Parathyroid adenoma (tissue), 2 donors: Measurements from ENCODE around the gene PCSK5.

ENCODE experiments used
- H2AFZ ChIP-seq: fragments of 300-600 bp; sonication (generic); one replicate; pipeline ENCODE4 v1.7.0; 2017; ENCODE audit warnings: antibody characterized with exemption, mild to moderate bottlenecking
- H3K27ac ChIP-seq: fragments of 300-600 bp; sonication (generic); one replicate; pipeline ENCODE4 v1.7.0; 2017
- H3K27me3 ChIP-seq: fragments of 300-600 bp; sonication (generic); one replicate; pipeline ENCODE4 v1.7.0; 2017; ENCODE audit warnings: low read length; ENCODE audit not compliant: control insufficient read depth, insufficient read depth
- H3K36me3 ChIP-seq: fragments of 300-600 bp; sonication (generic); one replicate; pipeline ENCODE4 v1.7.0; 2017; ENCODE audit warnings: low read length; ENCODE audit not compliant: control insufficient read depth, insufficient read depth
- H3K4me1 ChIP-seq: fragments of 300-600 bp; sonication (generic); one replicate; pipeline ENCODE4 v1.7.0; 2017; ENCODE audit warnings: control low read depth
- H3K4me2 ChIP-seq: fragments of 300-600 bp; sonication (generic); one replicate; pipeline ENCODE4 v1.7.0; 2017; ENCODE audit warnings: low read length
- H3K4me3 ChIP-seq: fragments of 300-600 bp; sonication (generic); one replicate; pipeline ENCODE4 v1.7.0; 2017; ENCODE audit warnings: low read depth, low read length
- H3K79me2 ChIP-seq: fragments of 300-600 bp; sonication (generic); one replicate; pipeline ENCODE4 v1.7.0; 2017; ENCODE audit warnings: control low read depth
- H3K9ac ChIP-seq: fragments of 300-600 bp; sonication (generic); one replicate; pipeline ENCODE4 v1.7.0; 2017; ENCODE audit warnings: mild to moderate bottlenecking
- H3K9me3 ChIP-seq: fragments of 300-600 bp; sonication (generic); one replicate; pipeline ENCODE4 v1.7.0; 2017; ENCODE audit warnings: low read length; ENCODE audit not compliant: control insufficient read depth
- TF ChIP-seq, protein P1 (sequence below): fragments of 300-600 bp; sonication (generic); IDR thresholded peaks from one replicate; pipeline ENCODE4 v1.7.0; 2017; ENCODE audit warnings: antibody characterized with exemption, mild to moderate bottlenecking
- donor health status: primary hyperparathyroidism.

Gene PCSK5

GRCh38 chr9:75850459-75851200 is 39.8 kb upstream of the PCSK5 start:
- H3K4me2 ChIP-seq: no peak overlapping the region
- no peaks in the 10 kb centered on the region for H3K27me3 ChIP-seq
- H3K27ac ChIP-seq: no peak overlapping the region
- H3K4me3 ChIP-seq: no peak overlapping the region
- TF ChIP-seq, protein P1, sequence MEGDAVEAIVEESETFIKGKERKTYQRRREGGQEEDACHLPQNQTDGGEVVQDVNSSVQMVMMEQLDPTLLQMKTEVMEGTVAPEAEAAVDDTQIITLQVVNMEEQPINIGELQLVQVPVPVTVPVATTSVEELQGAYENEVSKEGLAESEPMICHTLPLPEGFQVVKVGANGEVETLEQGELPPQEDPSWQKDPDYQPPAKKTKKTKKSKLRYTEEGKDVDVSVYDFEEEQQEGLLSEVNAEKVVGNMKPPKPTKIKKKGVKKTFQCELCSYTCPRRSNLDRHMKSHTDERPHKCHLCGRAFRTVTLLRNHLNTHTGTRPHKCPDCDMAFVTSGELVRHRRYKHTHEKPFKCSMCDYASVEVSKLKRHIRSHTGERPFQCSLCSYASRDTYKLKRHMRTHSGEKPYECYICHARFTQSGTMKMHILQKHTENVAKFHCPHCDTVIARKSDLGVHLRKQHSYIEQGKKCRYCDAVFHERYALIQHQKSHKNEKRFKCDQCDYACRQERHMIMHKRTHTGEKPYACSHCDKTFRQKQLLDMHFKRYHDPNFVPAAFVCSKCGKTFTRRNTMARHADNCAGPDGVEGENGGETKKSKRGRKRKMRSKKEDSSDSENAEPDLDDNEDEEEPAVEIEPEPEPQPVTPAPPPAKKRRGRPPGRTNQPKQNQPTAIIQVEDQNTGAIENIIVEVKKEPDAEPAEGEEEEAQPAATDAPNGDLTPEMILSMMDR: no peak
- H3K9me3 ChIP-seq: no peaks in the 10 kb centered on the region
- H3K9ac ChIP-seq: no peak overlapping the region
- H3K79me2 ChIP-seq: no peaks in the 10 kb centered on the region
- no peaks in the 10 kb centered on the region for H3K36me3 ChIP-seq
- H2AFZ ChIP-seq: no peak overlapping the region
- H3K4me1 ChIP-seq: no peaks in the 10 kb centered on the region

DNA sequence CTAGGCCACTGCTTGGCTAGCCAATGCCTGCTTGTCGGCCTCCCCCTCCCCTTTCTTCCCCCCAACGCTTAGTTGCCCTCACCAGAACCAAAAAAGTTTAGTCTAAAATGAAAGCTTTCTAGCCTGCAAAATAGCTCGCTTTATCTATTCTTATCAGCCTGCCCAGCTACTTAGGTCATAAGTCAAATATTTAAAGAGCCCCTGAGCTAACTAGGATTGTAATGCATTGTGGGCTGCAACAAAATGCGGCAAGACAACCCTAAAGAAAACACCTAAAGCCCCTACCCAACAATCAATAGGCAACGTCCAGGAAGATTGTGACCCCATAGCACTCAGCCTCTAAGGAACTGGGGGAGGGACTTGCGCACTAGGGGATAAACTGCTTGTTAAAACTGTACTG is 38.6 kb upstream of the PCSK5 start:
- Histone ChIP-seq H2AFZ (no peak overlapping the region), H3K27ac (no peak overlapping the region), H3K4me2 (no peak overlapping the region), H3K27me3 (no peaks in the 10 kb centered on the region), H3K9me3 (no peaks in the 10 kb centered on the region), H3K36me3 (no peaks in the 10 kb centered on the region), H3K79me2 (no peaks in the 10 kb centered on the region), H3K4me3 (no peak overlapping the region), H3K9ac (no peak overlapping the region), H3K4me1 (no peaks in the 10 kb centered on the region)
- TF ChIP-seq, protein P1: no peak

- Histone ChIP-seq H3K9ac (no peak overlapping the region), H3K4me1 (no peaks in the 10 kb centered on the region), H3K4me2 (no peak overlapping the region), H3K79me2 (no peaks in the 10 kb centered on the region), H3K4me3 (no peak overlapping the region), H3K27ac (no peak overlapping the region), H2AFZ (no peak overlapping the region), H3K27me3 (no peaks in the 10 kb centered on the region), H3K9me3 (no peaks in the 10 kb centered on the region), H3K36me3 (no peaks in the 10 kb centered on the region)
- TF ChIP-seq, protein P1: no peak
These were observed 37.7 kb upstream of the PCSK5 start for GRCh38 chr9:75852746-75853145.

DNA sequence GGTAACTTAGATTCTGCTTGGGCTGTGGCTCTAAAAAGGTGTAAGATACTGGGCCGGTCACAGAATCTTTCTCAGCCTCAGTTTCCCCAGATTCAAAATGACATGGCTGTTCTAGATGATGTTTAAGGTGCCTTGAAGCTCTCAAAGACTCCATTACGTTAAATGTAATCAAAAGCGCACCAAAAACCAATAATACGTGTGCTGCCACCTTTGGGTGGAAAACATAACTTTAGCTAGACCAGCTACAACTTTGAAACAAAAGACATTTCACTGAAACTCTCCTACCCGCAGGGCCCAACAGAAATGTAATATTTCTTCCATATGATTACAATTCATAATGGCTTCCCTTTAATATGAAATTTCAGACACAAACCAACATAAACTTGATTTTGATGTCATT is 35.0 kb upstream of the PCSK5 start:
- no peak overlapping the region for H3K4me2 ChIP-seq
- no peak overlapping the region for H3K9ac ChIP-seq
- H3K79me2 ChIP-seq: no peaks in the 10 kb centered on the region
- H3K27me3 ChIP-seq: no peaks in the 10 kb centered on the region
- no peaks in the 10 kb centered on the region for H3K4me1 ChIP-seq
- H2AFZ ChIP-seq: no peak overlapping the region
- no peaks in the 10 kb centered on the region for H3K9me3 ChIP-seq
- H3K36me3 ChIP-seq: no peaks in the 10 kb centered on the region
- H3K27ac ChIP-seq: no peak overlapping the region
- TF ChIP-seq, protein P1: peak; percentile 38
- H3K4me3 ChIP-seq: no peak overlapping the region

DNA sequence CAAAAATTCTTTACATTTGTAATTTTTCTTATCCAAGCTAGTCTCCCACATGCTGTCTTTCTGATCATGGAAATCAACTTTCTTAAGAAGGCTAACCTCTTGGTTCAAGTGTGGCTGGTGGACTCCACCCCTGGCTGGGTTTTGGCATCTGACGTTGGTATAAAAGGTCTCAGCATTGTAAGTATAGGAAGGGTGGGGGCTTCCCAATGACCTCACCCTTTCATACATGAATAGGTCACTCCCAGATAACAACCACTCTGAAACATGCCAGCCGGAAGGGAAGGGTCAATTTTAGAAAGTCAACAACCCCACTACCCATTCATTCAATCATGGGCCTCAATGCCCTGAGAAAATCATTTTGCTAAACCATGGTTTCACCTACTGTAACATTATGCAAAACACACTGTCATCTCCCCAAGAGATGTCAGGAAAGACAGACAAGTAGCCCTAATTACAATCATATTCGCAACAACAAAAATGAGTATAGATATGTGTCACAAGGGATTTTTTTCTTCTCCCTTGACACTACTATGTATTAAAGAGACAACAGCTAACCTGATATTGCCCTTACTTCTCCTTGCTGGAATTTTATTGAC is 31.9 kb upstream of the PCSK5 start:
- H3K36me3 ChIP-seq: no peaks in the 10 kb centered on the region
- no peaks in the 10 kb centered on the region for H3K27me3 ChIP-seq
- H3K4me3 ChIP-seq: no peak overlapping the region
- H3K27ac ChIP-seq: no peak overlapping the region
- TF ChIP-seq, protein P1: no peak
- no peaks in the 10 kb centered on the region for H3K4me1 ChIP-seq
- H3K79me2 ChIP-seq: no peaks in the 10 kb centered on the region
- H3K4me2 ChIP-seq: no peak overlapping the region
- H3K9me3 ChIP-seq: no peaks in the 10 kb centered on the region
- H3K9ac ChIP-seq: no peak overlapping the region
- no peak overlapping the region for H2AFZ ChIP-seq
